Retinal pigment epithelial cell (primary cell): ENCODE data around the gene ACCSL.

ENCODE experiments used
- DNase-seq: peaks from one replicate; pipeline ENCODE4 v3.0.0-alpha.2; 2010; ENCODE audit warnings: low read depth
- H3K4me3 ChIP-seq: 2 replicates; pipeline ENCODE4 v1.5.1; 2011; ENCODE audit warnings: mild to moderate bottlenecking, low read length, control low read depth, moderate library complexity
- TF ChIP-seq, protein P1 (sequence below): conservative IDR thresholded peaks from 2 replicates; pipeline ENCODE4 v1.5.1; 2011; ENCODE audit warnings: low read depth, low read length, control low read depth, inconsistent platforms

ACCSL gene

DNA sequence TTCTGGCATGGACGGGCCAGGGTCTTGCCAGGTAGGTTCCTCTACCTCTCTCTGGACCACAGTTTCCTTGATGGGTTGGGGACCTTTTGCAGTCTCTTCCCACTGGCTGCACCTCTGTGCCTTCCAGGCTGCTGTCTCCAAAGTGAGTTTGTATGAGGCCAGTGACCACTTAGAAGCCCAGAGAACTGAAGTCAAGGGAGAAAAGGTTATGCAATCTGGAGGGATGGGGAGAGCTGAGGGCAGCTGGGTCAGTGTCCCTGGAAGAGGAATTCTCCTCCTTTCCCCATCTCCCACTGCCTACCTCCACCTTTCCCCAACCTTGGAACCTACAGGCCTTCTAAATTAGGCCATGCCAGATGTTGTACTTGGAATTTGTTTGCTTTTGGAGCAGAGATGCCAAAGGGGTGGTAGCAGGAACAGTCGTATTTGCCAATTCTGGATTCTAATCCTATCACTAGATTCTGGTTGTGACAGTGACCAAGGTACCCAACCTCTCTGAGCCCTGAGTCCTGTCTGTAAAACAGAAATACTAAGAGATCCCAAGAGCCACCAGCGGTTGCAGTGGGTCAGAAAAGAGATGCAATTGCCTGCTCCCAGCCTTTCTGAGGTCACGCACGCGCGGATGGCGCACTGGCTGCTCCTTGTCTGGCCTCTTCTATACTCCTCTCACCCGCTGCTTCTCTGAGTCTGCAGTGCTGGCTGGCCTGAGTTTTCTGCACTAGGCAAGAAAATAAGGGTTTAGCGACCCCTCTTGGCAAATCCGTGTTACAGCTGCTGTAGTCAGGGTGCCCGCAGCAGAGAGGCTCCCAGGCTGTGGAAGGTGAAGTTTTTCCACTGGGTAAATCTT, 10.7 kb upstream of the ACCSL start:
- H3K4me3 ChIP-seq, result no peak overlapping the region
- TF ChIP-seq, protein P1, sequence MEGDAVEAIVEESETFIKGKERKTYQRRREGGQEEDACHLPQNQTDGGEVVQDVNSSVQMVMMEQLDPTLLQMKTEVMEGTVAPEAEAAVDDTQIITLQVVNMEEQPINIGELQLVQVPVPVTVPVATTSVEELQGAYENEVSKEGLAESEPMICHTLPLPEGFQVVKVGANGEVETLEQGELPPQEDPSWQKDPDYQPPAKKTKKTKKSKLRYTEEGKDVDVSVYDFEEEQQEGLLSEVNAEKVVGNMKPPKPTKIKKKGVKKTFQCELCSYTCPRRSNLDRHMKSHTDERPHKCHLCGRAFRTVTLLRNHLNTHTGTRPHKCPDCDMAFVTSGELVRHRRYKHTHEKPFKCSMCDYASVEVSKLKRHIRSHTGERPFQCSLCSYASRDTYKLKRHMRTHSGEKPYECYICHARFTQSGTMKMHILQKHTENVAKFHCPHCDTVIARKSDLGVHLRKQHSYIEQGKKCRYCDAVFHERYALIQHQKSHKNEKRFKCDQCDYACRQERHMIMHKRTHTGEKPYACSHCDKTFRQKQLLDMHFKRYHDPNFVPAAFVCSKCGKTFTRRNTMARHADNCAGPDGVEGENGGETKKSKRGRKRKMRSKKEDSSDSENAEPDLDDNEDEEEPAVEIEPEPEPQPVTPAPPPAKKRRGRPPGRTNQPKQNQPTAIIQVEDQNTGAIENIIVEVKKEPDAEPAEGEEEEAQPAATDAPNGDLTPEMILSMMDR, result peak; percentile 91
- DNase-seq, result peak; percentile 35

DNA sequence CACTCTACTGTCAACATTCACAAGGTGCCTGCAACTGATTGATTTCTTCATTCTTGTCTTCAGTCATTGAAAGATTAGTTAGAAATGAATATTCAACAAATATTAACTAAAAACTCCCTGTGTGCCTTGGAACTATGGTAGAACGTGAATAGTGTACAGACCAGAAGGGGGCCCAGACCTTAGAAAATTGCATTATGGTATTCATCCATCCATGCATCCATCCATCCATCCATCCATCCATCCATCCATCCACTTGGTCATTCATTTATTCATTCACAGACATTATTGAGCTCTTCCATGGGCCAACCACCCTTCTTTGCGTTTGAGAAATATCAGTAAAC, 10.2 kb upstream of the ACCSL start:
- DNase-seq, result no peak
- H3K4me3 ChIP-seq, result no peak overlapping the region
- TF ChIP-seq, protein P1, result no peak

DNA sequence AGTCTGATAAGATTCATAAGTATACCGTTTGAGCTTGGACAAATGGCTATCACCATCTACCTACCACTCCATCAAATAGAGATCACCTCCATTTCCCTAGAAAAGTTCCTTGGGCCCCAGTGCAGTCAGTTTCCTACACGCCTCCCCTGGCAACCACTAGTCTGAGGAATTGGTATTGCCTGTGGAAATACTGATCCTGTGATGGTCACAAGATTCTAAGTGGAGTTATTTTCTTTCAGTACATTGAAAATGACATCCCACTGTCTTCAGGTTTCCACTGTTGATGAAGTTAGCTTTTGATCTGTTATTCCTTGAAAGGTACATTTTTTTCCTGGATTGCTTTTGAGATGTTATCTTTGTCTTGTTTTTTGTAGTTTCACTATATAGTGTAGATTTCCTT, 4.6 kb upstream of the ACCSL start:
- DNase-seq, result no peak
- H3K4me3 ChIP-seq, result no peak overlapping the region
- TF ChIP-seq, protein P1, result no peak

DNA sequence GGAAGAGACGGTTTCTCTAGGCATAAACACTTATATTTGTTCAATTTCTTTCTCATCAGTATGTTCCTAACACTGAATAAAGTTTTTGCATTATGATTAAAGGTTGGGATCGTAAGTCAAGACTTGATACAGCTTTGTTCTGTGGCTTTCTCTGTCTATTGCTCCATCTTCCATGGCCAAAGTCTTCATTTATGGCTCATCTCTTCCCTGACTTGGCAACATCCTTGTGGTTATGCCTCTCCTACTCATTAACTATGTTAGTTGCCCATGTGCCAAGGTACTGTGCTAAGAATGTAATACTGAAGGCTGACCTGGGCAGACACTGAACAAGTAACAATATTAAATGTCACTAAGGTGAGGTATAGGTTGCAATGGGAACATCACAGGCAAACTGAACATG, 1.6 kb upstream of the ACCSL start:
- TF ChIP-seq, protein P1, result no peak
- DNase-seq, result no peak
- H3K4me3 ChIP-seq, result no peak overlapping the region

DNA sequence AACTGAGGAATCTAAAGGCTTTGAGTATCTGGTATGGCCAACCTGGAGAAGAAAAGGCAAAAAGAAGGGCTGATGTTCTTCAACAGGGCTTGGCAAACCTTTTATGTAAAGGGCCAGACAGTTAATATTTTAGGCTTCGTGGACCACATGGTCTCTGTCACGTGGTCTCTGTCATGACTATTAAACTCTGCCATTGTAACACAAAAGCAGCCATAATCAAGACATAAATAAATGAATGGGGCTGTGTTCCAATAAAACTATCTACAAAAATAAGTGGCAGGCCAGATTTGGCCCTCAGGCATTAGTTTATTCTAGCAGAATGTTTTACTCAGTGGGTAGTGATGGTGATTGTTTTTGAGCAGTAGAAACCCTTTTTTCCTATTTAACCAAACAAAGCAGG, 483 bp upstream of the ACCSL start:
- no peak overlapping the region for H3K4me3 ChIP-seq
- no peak for DNase-seq
- TF ChIP-seq, protein P1, result no peak

DNA sequence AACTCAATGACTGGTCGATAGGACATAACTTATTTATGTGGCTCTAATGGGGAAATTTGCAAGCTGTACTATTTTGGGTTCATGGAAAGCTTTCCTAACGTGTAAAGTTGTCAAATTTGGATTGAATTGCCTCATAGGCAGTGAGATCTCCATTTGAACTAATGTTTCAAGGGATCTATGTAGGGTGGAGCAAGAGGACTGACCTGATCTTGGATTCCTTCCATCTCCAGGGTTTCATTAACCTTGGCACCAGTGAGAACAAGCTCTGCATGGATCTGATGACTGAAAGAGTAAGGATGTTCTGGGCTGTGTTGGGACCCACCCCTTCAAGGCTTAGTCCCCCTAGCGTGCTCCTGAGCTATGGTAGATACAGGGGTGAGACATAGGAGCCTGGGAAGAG, 2.1 kb downstream of the ACCSL start:
- TF ChIP-seq, protein P1, result no peak
- no peak overlapping the region for H3K4me3 ChIP-seq
- no peak for DNase-seq

DNA sequence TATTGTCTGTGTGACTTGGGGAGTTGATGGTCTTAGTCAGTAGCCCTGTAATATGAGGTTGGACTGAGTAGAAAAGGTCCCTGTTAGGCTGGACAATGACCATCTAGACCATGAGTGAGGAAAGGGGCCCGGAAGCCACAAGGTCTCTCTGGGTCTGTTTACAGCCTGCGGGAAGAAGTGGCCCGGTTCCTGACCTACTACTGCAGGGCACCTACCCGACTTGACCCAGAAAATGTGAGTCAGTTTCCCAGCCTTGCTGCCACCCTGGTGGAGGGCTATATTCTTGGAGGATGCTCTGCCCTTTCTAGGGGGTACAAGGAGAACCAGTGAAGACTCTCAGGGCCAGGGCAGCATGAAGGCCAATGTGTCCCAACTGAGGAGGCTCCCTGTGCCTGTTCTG, 3.4 kb downstream of the ACCSL start:
- H3K4me3 ChIP-seq, result no peak overlapping the region
- TF ChIP-seq, protein P1, result no peak
- no peak for DNase-seq
